SJSA1 (cell line): ENCODE data around the gene FRMPD4. TPM values are rescaled to one million over a fixed set of nuclear protein-coding genes. Genes with fewer than 3 reads are reported as not detected.
"Not testable (repeated sequence)": the region's sequence is repeated elsewhere in the genome, so short reads cannot be mapped to it uniquely, and the experiment has no call there.

ENCODE experiments used
- DNase-seq, 2 experiments: peaks; one replicate each; pipeline ENCODE4 v3.0.0-alpha.2; 2015 to 2020; ENCODE audit warnings: low spot score in 2 of 2, low read depth in 1 of 2
- H3K27ac ChIP-seq: fragments of 250-450 bp; sonication (Bioruptor Pico); 2 replicates; pipeline ENCODE4 v1.5.1; 2020; ENCODE audit warnings: mild to moderate bottlenecking, moderate library complexity
- H3K27me3 ChIP-seq: fragments of 250-450 bp; sonication (Bioruptor Pico); replicated peaks from 2 replicates; pipeline ENCODE4 v1.5.1; 2020; ENCODE audit warnings: mild to moderate bottlenecking, moderate library complexity
- H3K36me3 ChIP-seq: fragments of 250-450 bp; sonication (Bioruptor Pico); 2 replicates; pipeline ENCODE4 v1.5.1; 2020; ENCODE audit warnings: mild to moderate bottlenecking
- H3K4me1 ChIP-seq: fragments of 250-450 bp; sonication (Bioruptor Pico); replicated peaks from 2 replicates; pipeline ENCODE4 v1.6.1; 2021; ENCODE audit warnings: mild to moderate bottlenecking
- H3K4me3 ChIP-seq: fragments of 250-450 bp; sonication (Bioruptor Pico); 2 replicates; pipeline ENCODE4 v1.5.1; 2020; ENCODE audit warnings: mild to moderate bottlenecking
- H3K9me3 ChIP-seq: fragments of 250-450 bp; sonication (Bioruptor Pico); replicated peaks from 2 replicates; pipeline ENCODE4 v1.5.1; 2020; ENCODE audit warnings: mild to moderate bottlenecking
- total RNA-seq: library from RNA; depleted of rRNA; stranded (reverse); fragments of >200 nt; shearing (Covaris generic); gene quantifications from 2 replicates; pipeline ENCODE4 v1.2.3, GENCODE V29; 2014

FRMPD4 gene
- total RNA-seq, 1 experiment from 2014 or later = 0.03 TPM

GRCh38 chrX:12153741-12154140, 15.5 kb downstream of the FRMPD4 start:
- DNase-seq = no peak
- Histone ChIP-seq H3K36me3 (no peaks in the 10 kb centered on the region), H3K9me3 (no peaks in the 10 kb centered on the region), H3K27ac (no peak overlapping the region), H3K4me1 (no peaks in the 10 kb centered on the region), H3K27me3 (no peaks in the 10 kb centered on the region), H3K4me3 (no peak overlapping the region)

DNA sequence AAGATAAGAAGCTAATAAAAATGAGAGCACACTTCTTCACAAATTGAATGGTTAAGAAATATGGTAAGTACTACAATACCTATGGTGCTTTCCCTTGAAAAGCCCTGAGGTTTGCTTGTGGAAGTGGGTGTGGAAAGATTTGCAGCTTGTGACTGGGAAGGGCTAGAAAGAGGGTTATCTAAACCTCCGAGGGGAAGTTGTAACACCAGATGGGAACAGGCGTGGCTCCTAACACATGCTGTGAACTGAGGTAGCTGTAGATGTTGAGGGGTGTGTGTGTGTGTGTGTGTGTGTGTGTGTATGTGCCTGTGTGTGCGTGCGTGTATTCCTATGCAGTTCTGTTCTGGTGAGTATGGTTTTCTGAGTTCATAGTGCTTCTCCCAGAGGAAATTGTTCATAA, 21.5 kb downstream of the FRMPD4 start:
- no peaks in the 10 kb centered on the region for H3K36me3 ChIP-seq
- no peaks in the 10 kb centered on the region for H3K4me1 ChIP-seq
- no peak for DNase-seq
- no peaks in the 10 kb centered on the region for H3K27me3 ChIP-seq
- H3K9me3 ChIP-seq = no peaks in the 10 kb centered on the region
- H3K4me3 ChIP-seq = no peak overlapping the region
- H3K27ac ChIP-seq = no peak overlapping the region

DNA sequence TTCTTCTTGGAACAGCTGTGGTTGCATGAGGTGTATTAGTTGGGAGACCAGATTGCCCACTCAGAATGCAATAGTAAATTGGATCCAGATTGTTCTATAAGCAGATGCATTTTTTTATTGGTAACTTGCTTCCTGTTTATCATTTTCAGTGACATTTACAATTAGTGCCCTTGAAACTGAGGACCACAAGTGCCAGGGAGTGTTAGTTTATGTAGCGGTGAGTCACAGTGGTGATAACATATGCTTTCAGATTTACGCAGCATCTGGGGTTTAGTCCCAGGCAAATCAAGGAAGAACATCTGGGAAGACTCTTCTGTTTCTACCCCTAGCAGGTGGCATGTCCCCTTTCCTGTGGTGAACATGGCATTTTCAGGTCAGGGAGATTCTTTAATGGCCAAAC, 24.1 kb downstream of the FRMPD4 start:
- Histone ChIP-seq H3K27ac (no peak overlapping the region), H3K27me3 (no peaks in the 10 kb centered on the region), H3K36me3 (no peaks in the 10 kb centered on the region), H3K4me3 (no peak overlapping the region), H3K9me3 (no peaks in the 10 kb centered on the region), H3K4me1 (no peaks in the 10 kb centered on the region)
- DNase-seq = no peak

DNA sequence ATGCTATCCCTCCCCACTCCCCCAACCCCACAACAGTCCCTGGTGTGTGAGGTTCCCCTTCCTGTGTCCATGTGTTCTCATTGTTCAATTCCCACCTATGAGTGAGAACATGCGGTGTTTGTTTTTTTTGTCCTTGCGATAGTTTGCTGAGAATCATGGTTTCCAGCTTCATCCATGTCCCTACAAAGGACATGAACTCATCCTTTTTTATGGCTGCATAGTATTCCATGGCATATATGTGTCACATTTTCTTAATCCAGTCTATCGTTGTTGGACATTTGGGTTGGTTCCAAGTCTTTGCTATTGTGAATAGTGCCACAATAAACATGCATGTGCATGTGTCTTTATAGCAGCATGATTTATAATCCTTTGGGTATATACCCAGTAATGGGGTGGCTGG, 25.9 kb downstream of the FRMPD4 start:
- H3K27ac ChIP-seq, DNase-seq, H3K36me3 ChIP-seq, H3K27me3 ChIP-seq, H3K4me3 ChIP-seq, H3K9me3 ChIP-seq, H3K4me1 ChIP-seq: not testable (repeated sequence)

- H3K27ac ChIP-seq = no peak overlapping the region
Measured at GRCh38 chrX:12170755-12171154, 32.5 kb downstream of the FRMPD4 start.

DNA sequence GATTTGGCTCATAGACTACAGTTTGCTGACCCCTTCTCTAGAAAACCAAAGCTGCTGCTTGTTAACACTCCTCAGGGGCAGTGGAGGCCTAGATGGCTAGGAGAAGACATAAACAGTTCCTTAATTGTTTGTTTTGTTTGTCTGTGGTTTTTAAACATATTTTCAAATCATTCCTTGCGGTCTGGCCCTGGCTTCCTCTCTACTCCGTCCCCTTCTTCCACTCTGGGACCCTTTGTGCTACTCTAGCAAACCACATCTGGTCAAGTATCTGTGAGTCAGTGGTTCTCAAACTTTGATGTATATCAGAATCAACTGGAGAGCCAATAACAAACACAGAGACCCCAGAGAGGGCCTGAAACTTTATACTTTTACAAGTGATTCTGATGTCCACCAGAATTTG, 36.1 kb downstream of the FRMPD4 start:
- Histone ChIP-seq H3K27ac (no peak overlapping the region), H3K4me3 (no peak overlapping the region), H3K36me3 (no peaks in the 10 kb centered on the region), H3K27me3 (no peaks in the 10 kb centered on the region), H3K4me1 (0 out of 2 replicates have a peak, but pooled peaks cover 3% of the 10 kb centered on the region), H3K9me3 (no peaks in the 10 kb centered on the region)
- DNase-seq = peak; percentile 19 to 33

More at GRCh38 chrX:12170755-12171154, 32.5 kb downstream of the FRMPD4 start:
- 0 out of 2 replicates have a peak, but pooled peaks cover 3% of the 10 kb centered on the region for H3K4me1 ChIP-seq
- H3K27me3 ChIP-seq = no peaks in the 10 kb centered on the region
- H3K4me3 ChIP-seq = no peak overlapping the region
- no peaks in the 10 kb centered on the region for H3K9me3 ChIP-seq
- DNase-seq = no peak
- H3K36me3 ChIP-seq = no peaks in the 10 kb centered on the region

DNA sequence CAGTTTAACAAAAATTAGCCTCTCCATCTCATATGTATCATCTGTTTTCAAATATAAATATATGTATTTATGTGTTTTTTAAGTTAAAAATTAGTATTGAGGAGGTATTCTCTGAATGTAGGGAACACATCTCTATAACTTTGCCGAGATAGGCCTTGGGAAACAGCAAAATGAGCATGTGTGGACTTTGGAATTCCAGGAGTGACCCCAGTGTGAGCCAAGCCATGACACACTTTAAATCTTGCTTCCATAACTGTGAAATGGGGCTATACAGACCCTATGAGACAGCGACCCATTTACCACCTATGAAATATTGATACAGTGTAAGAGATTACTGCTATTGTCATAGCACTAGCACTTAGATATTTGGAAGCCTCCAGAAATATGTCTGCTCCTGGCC, 58.8 kb downstream of the FRMPD4 start:
- DNase-seq = no peak
- Histone ChIP-seq H3K9me3 (no peaks in the 10 kb centered on the region), H3K27me3 (no peaks in the 10 kb centered on the region), H3K27ac (no peak overlapping the region), H3K4me3 (no peak overlapping the region), H3K4me1 (no peaks in the 10 kb centered on the region), H3K36me3 (no peaks in the 10 kb centered on the region)

DNA sequence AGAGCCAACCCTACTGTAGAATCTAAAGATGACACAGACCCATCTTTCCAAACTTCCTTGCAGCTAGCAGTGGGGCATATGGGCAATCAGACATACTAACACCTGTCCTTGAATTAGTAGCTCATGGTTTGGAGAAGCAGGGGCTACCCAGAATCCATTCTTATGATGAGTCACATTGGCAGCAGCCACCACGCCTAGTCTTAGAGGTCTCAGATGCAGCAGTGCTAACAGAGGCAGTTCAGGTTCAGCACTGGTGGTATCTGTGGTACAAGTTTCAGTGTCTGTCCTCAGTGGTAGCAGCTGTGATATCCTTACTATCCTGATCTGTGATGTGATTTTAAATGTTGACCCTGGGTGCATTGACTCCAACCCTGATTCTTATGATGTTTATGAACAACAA, 68.1 kb downstream of the FRMPD4 start:
- Histone ChIP-seq H3K4me3 (no peak overlapping the region), H3K27me3 (no peaks in the 10 kb centered on the region), H3K36me3 (no peaks in the 10 kb centered on the region), H3K9me3 (no peaks in the 10 kb centered on the region), H3K27ac (no peak overlapping the region), H3K4me1 (peaks cover 17% of the 10 kb centered on the region)
- DNase-seq = no peak

DNA sequence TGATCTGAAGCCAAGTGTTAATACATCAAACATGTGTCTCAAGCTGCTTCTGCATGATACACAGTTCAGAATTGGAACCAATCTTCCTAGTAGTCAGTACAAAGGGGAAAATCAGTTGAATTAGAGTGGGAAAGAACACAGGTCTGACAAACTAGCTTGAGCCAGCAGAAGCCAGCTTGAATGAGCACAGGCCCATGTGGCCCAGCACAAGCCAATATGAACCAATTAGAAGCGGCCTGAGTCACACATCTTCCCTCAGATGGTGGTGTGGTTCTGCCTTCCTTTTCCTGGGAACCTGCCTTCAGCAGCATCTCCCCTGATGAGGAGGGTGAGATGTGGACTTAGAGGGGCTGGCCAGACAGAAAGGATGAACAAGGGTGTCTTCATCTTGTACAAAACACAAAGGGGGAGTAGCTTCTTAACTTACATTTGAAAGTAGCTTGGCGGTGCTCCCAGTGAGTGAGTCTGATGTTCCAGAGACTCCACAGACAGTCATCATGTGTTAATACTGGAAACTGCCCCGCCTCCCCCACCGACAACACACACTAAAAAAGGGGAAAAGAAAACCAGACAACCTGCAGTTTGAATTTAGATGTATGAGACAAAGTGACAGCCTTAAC, 72.0 kb downstream of the FRMPD4 start:
- H3K27me3 ChIP-seq = no peaks in the 10 kb centered on the region
- H3K4me1 ChIP-seq = peaks cover 17% of the 10 kb centered on the region
- H3K36me3 ChIP-seq = no peaks in the 10 kb centered on the region
- H3K27ac ChIP-seq = peak overlapping the region; percentile 94
- H3K4me3 ChIP-seq = peak overlapping the region; percentile 22; the same call in 1 of the 2 replicates
- H3K9me3 ChIP-seq = no peaks in the 10 kb centered on the region
- peak; percentile 58 to 67 for DNase-seq

GRCh38 chrX:12210971-12211370, 72.7 kb downstream of the FRMPD4 start:
- Histone ChIP-seq H3K9me3 (no peaks in the 10 kb centered on the region), H3K27me3 (no peaks in the 10 kb centered on the region), H3K36me3 (no peaks in the 10 kb centered on the region), H3K27ac (peak overlapping the region; percentile 94), H3K4me1 (peaks cover 17% of the 10 kb centered on the region), H3K4me3 (peak overlapping the region; percentile 22)
- DNase-seq = peak in 1 of 2 experiments; percentile 48

- DNase-seq = peak in 1 of 2 experiments; percentile 25
- Histone ChIP-seq H3K36me3 (no peaks in the 10 kb centered on the region), H3K27me3 (no peaks in the 10 kb centered on the region), H3K27ac (no peak overlapping the region), H3K9me3 (no peaks in the 10 kb centered on the region), H3K4me3 (no peak overlapping the region), H3K4me1 (peaks cover 3% of the 10 kb centered on the region; the same call in 1 of the 2 replicates)
Measured at GRCh38 chrX:12223650-12224049, 85.4 kb downstream of the FRMPD4 start.

GRCh38 chrX:12225107-12225506, 86.8 kb downstream of the FRMPD4 start:
- no peak overlapping the region for H3K27ac ChIP-seq
- H3K4me3 ChIP-seq = no peak overlapping the region
- H3K4me1 ChIP-seq = peaks cover 3% of the 10 kb centered on the region; the same call in 1 of the 2 replicates
- H3K9me3 ChIP-seq = no peaks in the 10 kb centered on the region
- no peaks in the 10 kb centered on the region for H3K27me3 ChIP-seq
- no peaks in the 10 kb centered on the region for H3K36me3 ChIP-seq
- DNase-seq = no peak

GRCh38 chrX:12227412-12228041, 89.3 kb downstream of the FRMPD4 start:
- H3K9me3 ChIP-seq = no peaks in the 10 kb centered on the region
- no peaks in the 10 kb centered on the region for H3K36me3 ChIP-seq
- no peak overlapping the region for H3K4me3 ChIP-seq
- peaks cover 3% of the 10 kb centered on the region; the same call in 1 of the 2 replicates for H3K4me1 ChIP-seq
- no peak for DNase-seq
- no peak overlapping the region for H3K27ac ChIP-seq
- no peaks in the 10 kb centered on the region for H3K27me3 ChIP-seq

DNA sequence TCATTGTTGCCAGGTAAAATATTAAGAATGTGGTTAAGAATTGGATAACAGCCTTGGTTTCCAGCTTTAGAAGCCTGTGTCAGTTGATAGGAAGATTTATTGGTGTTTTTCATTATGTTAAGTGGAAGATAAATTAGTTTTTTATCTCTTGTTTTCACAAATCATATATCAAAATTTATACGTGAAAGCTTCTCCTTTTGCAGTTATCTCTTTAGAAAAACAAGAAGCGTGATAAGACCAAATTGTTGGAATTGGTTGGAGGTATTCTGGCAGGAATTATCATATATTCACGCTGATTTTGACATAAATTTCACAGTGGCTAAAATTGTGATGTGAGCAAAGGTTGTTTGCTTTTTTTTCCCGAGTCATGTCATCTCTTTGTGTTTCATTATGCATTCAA, 90.6 kb downstream of the FRMPD4 start:
- Histone ChIP-seq H3K9me3 (no peaks in the 10 kb centered on the region), H3K27ac (no peak overlapping the region), H3K36me3 (no peaks in the 10 kb centered on the region), H3K4me1 (0 out of 2 replicates have a peak, but pooled peaks cover 2% of the 10 kb centered on the region), H3K27me3 (no peaks in the 10 kb centered on the region), H3K4me3 (no peak overlapping the region)
- DNase-seq = no peak
